ENCODE results near the gene DEFB131B. TPM values are rescaled to one million over a fixed set of nuclear protein-coding genes. Genes with fewer than 3 reads are reported as not detected.

DEFB131B gene
- total and polyA plus RNA-seq, 9 of the 15 experiments (the other 6 are each of a cell fraction or from before 2014, with no cell fraction given): not detected

GRCh38 chr11:71928737-71929443 lies 50.6 kb downstream of the DEFB131B start, which contains the start of gene RNF121 (continued):
- no peak for TF ChIP-seq ZNF347 (CRISPR knock-in tag; IDR thresholded peaks at IDR 0.05; ENCODE audit: low read depth)
- TF ChIP-seq IFI16 (CRISPR knock-in tag; IDR thresholded peaks at IDR 0.05): no peak
- TF ChIP-seq COPS2 (conservative IDR thresholded peaks at IDR 0.05): no peak
- no peak for TF ChIP-seq ZNF274 (IDR thresholded peaks at IDR 0.05; ENCODE audit: borderline replicate concordance, low read depth, low read length)
- TF ChIP-seq ZNF589 (CRISPR knock-in tag; IDR thresholded peaks at IDR 0.05; ENCODE audit: low read depth): no peak
- TF ChIP-seq ZNF398 (CRISPR knock-in tag; IDR thresholded peaks at IDR 0.05): no peak
- TF ChIP-seq ZNF584 (CRISPR knock-in tag; IDR thresholded peaks at IDR 0.05; ENCODE audit: low read depth): no peak
- TF ChIP-seq TBL1XR1 (IDR thresholded peaks at IDR 0.05; ENCODE audit: low read length in 2 of 2): no peak; a peak in 1 of 4 replicates
- TF ChIP-seq GABPB1 (CRISPR knock-in tag; IDR thresholded peaks at IDR 0.05): peak; percentile 95
- no peak for TF ChIP-seq MTA2 (IDR thresholded peaks at IDR 0.05; ENCODE audit: low read depth)
- no peak for TF ChIP-seq NR1H2 (CRISPR knock-in tag; IDR thresholded peaks at IDR 0.05)
- peak; percentile 83 for TF ChIP-seq NFRKB (IDR thresholded peaks at IDR 0.05; ENCODE audit: low read depth)
- TF ChIP-seq ZNF124 (CRISPR knock-in tag; IDR thresholded peaks at IDR 0.05): no peak
- no peak for TF ChIP-seq MCM2 (IDR thresholded peaks at IDR 0.05; ENCODE audit: low read depth)
- no peak for TF ChIP-seq BMI1 (IDR thresholded peaks at IDR 0.05; ENCODE audit: low read length)
- no peak for TF ChIP-seq ATF1 (CRISPR knock-in tag; IDR thresholded peaks at IDR 0.05)
- peak; percentile 82 for TF ChIP-seq ATF1 (tag; IDR thresholded peaks at IDR 0.05)
- no peak for TF ChIP-seq SNAPC5 (CRISPR knock-in tag; IDR thresholded peaks at IDR 0.05)
- no peak for TF ChIP-seq MBD1 (CRISPR knock-in tag; IDR thresholded peaks at IDR 0.05)
- peak in 1 of 2 experiments; percentile 89; a peak in 2 of 4 replicates for TF ChIP-seq ARNT (IDR thresholded peaks at IDR 0.05)
- TF ChIP-seq ZNF586 (CRISPR knock-in tag; conservative IDR thresholded peaks at IDR 0.05): no peak
- 0 out of 2 replicates have a peak, but pooled peaks have one; percentile 10 for TF ChIP-seq SMARCE1 (IDR thresholded peaks at IDR 0.05)
- peak; percentile 92 for TF ChIP-seq SP1 (CRISPR knock-in tag; IDR thresholded peaks at IDR 0.05)
- TF ChIP-seq FOXM1 (IDR thresholded peaks at IDR 0.05; ENCODE audit: low read depth): peak; percentile 83
- TF ChIP-seq FOXM1 (CRISPR knock-in tag; IDR thresholded peaks at IDR 0.05; ENCODE audit: low read depth): no peak
- no peak for TF ChIP-seq EWSR1 (IDR thresholded peaks at IDR 0.05; ENCODE audit: borderline replicate concordance, low read depth, partially characterized antibody)
- TF ChIP-seq MITF (IDR thresholded peaks at IDR 0.05): no peak

Measured in K562 (cell line).